IMR-90 (cell line): ENCODE data around the gene ZKSCAN4. TPM values are rescaled to one million over a fixed set of nuclear protein-coding genes. Genes with fewer than 3 reads are reported as not detected.

Experiments
- ATAC-seq: fragments of 200-7000 bp; cut with Tn5 transposase; 2 replicates; pipeline ENCODE4 v1.9.1; 2020; ENCODE audit warnings: low read depth, mild to moderate bottlenecking, moderate library complexity
- BruUV-seq: library from RNA; stranded (reverse); fragments of 400-500 nt; replicated peaks from 2 replicates; lab custom pipeline; 2021; lab: Mats Ljungman, UMichigan
- CTCF ChIA-PET: fragments of 300-600 bp; formaldehyde crosslinking; extraction: SDS; loops from one replicate; lab custom pipeline; 2021; ENCODE audit warnings: antibody characterized with exemption; lab: Yijun Ruan, JAX
- POLR2A ChIA-PET: fragments of 300-600 bp; sonication (Branson Sonifier 250); formaldehyde crosslinking; loops from one replicate; lab custom pipeline; 2022; ENCODE audit warnings: antibody characterized with exemption; ENCODE audit not compliant: unreplicated experiment; lab: Charles Lee
- DNase-seq: peaks from one replicate; pipeline ENCODE4 v3.0.0; 2013
- H2AFZ ChIP-seq: replicated peaks from 2 replicates; pipeline ENCODE3; 2013; ENCODE audit warnings: low read length, mild to moderate bottlenecking; ENCODE audit not compliant: poor library complexity
- H2AK5ac ChIP-seq: 2 replicates; pipeline ENCODE4 v1.6.1; 2013; ENCODE audit warnings: low read depth, low read length, inconsistent platforms
- H2AK9ac ChIP-seq: replicated peaks from 2 replicates; pipeline ENCODE3; 2013; ENCODE audit warnings: mild to moderate bottlenecking, low read depth, low read length, moderate library complexity; ENCODE audit not compliant: poor library complexity
- H2BK120ac ChIP-seq: 2 replicates; pipeline ENCODE4 v1.6.1; 2013; ENCODE audit warnings: low read depth, low read length, inconsistent platforms
- H2BK15ac ChIP-seq: 3 replicates; pipeline ENCODE4 v1.6.1; 2013; ENCODE audit warnings: low read depth, low read length, inconsistent platforms
- H2BK20ac ChIP-seq: 2 replicates; pipeline ENCODE4 v1.6.1; 2013; ENCODE audit warnings: low read depth, mild to moderate bottlenecking, inconsistent platforms, low read length, moderate library complexity
- H2BK5ac ChIP-seq: 2 replicates; pipeline ENCODE4 v1.6.1; 2013; ENCODE audit warnings: mild to moderate bottlenecking, low read depth, low read length, inconsistent platforms; ENCODE audit not compliant: poor library complexity, severe bottlenecking
- H3K14ac ChIP-seq: replicated peaks from 2 replicates; pipeline ENCODE4 v1.6.1; 2013; ENCODE audit warnings: low read depth, low read length, inconsistent platforms
- H3K18ac ChIP-seq: 2 replicates; pipeline ENCODE4 v1.6.1; 2013; ENCODE audit warnings: low read depth, low read length, control low read depth
- H3K23ac ChIP-seq: 2 replicates; pipeline ENCODE4 v1.6.1; 2013; ENCODE audit warnings: low read depth, low read length, inconsistent platforms
- H3K27ac ChIP-seq: 2 replicates; pipeline ENCODE4 v1.5.1; 2013; ENCODE audit warnings: mild to moderate bottlenecking, control low read depth, low read length; ENCODE audit not compliant: insufficient read depth
- H3K27me3 ChIP-seq: 2 replicates; pipeline ENCODE4 v1.6.1; 2013; ENCODE audit warnings: low read length; ENCODE audit not compliant: control insufficient read depth, insufficient read depth
- H3K36me3 ChIP-seq: 2 replicates; pipeline ENCODE4 v1.6.1; 2013; ENCODE audit warnings: low read length, mixed read lengths; ENCODE audit not compliant: control insufficient read depth, insufficient read depth
- H3K4ac ChIP-seq: 2 replicates; pipeline ENCODE4 v1.6.1; 2013; ENCODE audit warnings: low read depth, low read length, inconsistent platforms
- H3K4me1 ChIP-seq: 2 replicates; pipeline ENCODE4 v1.6.1; 2013; ENCODE audit warnings: low read length, mixed read lengths; ENCODE audit not compliant: control insufficient read depth, insufficient read depth
- H3K4me2 ChIP-seq: 2 replicates; pipeline ENCODE4 v1.6.1; 2013; ENCODE audit warnings: low read depth, mild to moderate bottlenecking, control low read depth, low read length, moderate library complexity
- H3K4me3 ChIP-seq: 2 replicates; pipeline ENCODE4 v1.5.1; 2013; ENCODE audit warnings: low read depth, mild to moderate bottlenecking, control low read depth, low read length, moderate library complexity; ENCODE audit not compliant: insufficient read depth
- H3K56ac ChIP-seq: 2 replicates; pipeline ENCODE4 v1.6.1; 2013; ENCODE audit warnings: low read length, inconsistent platforms; ENCODE audit not compliant: insufficient read depth; ENCODE audit errors: extremely low read depth
- H3K79me1 ChIP-seq, 2 experiments: 2 replicates each; pipeline ENCODE4 v1.6.1; 2013; ENCODE audit warnings: low read length in 2 of 2, inconsistent platforms in 1 of 2, low read depth in 1 of 2
- H3K9ac ChIP-seq: 2 replicates; pipeline ENCODE4 v1.6.1; 2013; ENCODE audit warnings: low read depth, low read length, control low read depth
- H3K9me1 ChIP-seq: 2 replicates; pipeline ENCODE4 v1.6.1; 2013; ENCODE audit warnings: low read length, inconsistent platforms; ENCODE audit not compliant: insufficient read depth
- H3K9me3 ChIP-seq: 2 replicates; pipeline ENCODE4 v1.6.1; 2013; ENCODE audit warnings: low read length; ENCODE audit not compliant: control insufficient read depth, insufficient read depth
- H4K20me1 ChIP-seq: 2 replicates; pipeline ENCODE4 v1.6.1; 2013; ENCODE audit warnings: low read length, inconsistent platforms; ENCODE audit not compliant: insufficient read depth
- H4K5ac ChIP-seq: 2 replicates; pipeline ENCODE4 v1.6.1; 2013; ENCODE audit warnings: mild to moderate bottlenecking, low read depth, low read length, control low read depth
- H4K8ac ChIP-seq, 2 experiments: 2 replicates each; pipeline ENCODE4 v1.6.1; 2013; ENCODE audit warnings: low read depth in 2 of 2, low read length in 2 of 2, control low read depth in 1 of 2, inconsistent platforms in 1 of 2
- H4K91ac ChIP-seq: 2 replicates; pipeline ENCODE4 v1.6.1; 2013; ENCODE audit warnings: low read depth, low read length, inconsistent platforms; ENCODE audit not compliant: insufficient read depth
- CTCF ChIP-seq: conservative IDR thresholded peaks from 2 replicates; pipeline ENCODE4 v1.5.1; 2012; ENCODE audit warnings: mild to moderate bottlenecking, low read depth, low read length, improper control_type of control experiment
- ELK1 ChIP-seq: fragments of 150-350 bp; IDR thresholded peaks from 2 replicates; pipeline ENCODE4 v1.6.1; 2016; ENCODE audit warnings: low read depth, mild to moderate bottlenecking, low read length, moderate library complexity, borderline replicate concordance
- MAFK ChIP-seq: IDR thresholded peaks from 2 replicates; pipeline ENCODE4 v1.6.1; 2012; ENCODE audit warnings: low read depth, low read length, improper control_type of control experiment
- NFE2L2 ChIP-seq: fragments of 150-350 bp; IDR thresholded peaks from 2 replicates; pipeline ENCODE4 v1.6.1; 2016; ENCODE audit warnings: low read depth, mild to moderate bottlenecking, low read length
- POLR2A ChIP-seq: IDR thresholded peaks from 2 replicates; pipeline ENCODE4 v1.6.1; 2012; ENCODE audit warnings: mild to moderate bottlenecking, low read depth, low read length
- RFX5 ChIP-seq: IDR thresholded peaks from 2 replicates; pipeline ENCODE4 v1.8.0; 2012; ENCODE audit warnings: low read depth, mild to moderate bottlenecking, low read length, moderate library complexity
- WGBS, 2 experiments: methylation state at CpG; one replicate each; pipeline versions ENCODE4 v1.1.5 to v1.1.7; 2013; ENCODE audit warnings: missing lambda C conversion rate in 2 of 2; ENCODE audit not compliant: insufficient read length in 1 of 2; ENCODE audit errors: extremely low coverage in 2 of 2; 5-methylcytosine and 5-hydroxymethylcytosine counted together
- dilution Hi-C: fragments of 300-500 bp; cut with HindIII; formaldehyde crosslinking; loops from one replicate; pipeline ENCODE4 v1.14.3; 2018; ENCODE audit warnings: low sequenced_read_pairs; ENCODE audit not compliant: unreplicated experiment
- in situ Hi-C: fragments of 300-500 bp; cut with MboI; formaldehyde crosslinking; loops from 3 replicates; pipeline ENCODE4 v1.14.3; 2019; ENCODE audit warnings: low sequenced_read_pairs, inconsistent platforms, mixed read lengths
- intact Hi-C: fragments of 100-400 bp; cut with micrococcal nuclease; formaldehyde crosslinking; loops from 2 replicates; pipeline ENCODE4 v1.10.0; 2022
- polyA plus RNA-seq, 3 experiments: library from polyadenylated mRNA; depleted of rRNA; stranded (reverse); fragments of >200 nt; gene quantifications; 2 replicates each; pipeline ENCODE4 v1.2.3, GENCODE V29; 2012; ENCODE audit warnings: low replicate concordance in 1 of 3
- total RNA-seq: library from RNA; depleted of rRNA; stranded (reverse); fragments of >200 nt; gene quantifications from 2 replicates; pipeline ENCODE4 v1.2.3, GENCODE V29; 2012

The ZKSCAN4 gene
- total and polyA plus RNA-seq, 2 of the 4 experiments (the other 2 are of a cell fraction), result 2.4 to 5.7 TPM

- in situ Hi-C loops, result no loop called here
- no CpG with 5 or more reads among the region's 1 CpG for WGBS, 2 experiments
- CTCF ChIA-PET, result no interaction called here
Observed at GRCh38 chr6:28257042-28257441, 5.0 kb upstream of the ZKSCAN4 start.

More at GRCh38 chr6:28257042-28257441, 5.0 kb upstream of the ZKSCAN4 start:
- Histone ChIP-seq H3K36me3 (no peaks in the 10 kb centered on the region), H2BK15ac (no peak overlapping the region), H3K56ac (no peak overlapping the region), H4K91ac (no peak overlapping the region), H2BK20ac (no peak overlapping the region), H4K8ac (no peak overlapping the region), H2AK9ac (no peak overlapping the region), H3K18ac (no peak overlapping the region), H2BK120ac (no peak overlapping the region), H3K23ac (no peak overlapping the region), H3K27ac (no peak overlapping the region), H3K4me1 (peaks cover 7% of the 10 kb centered on the region), H3K27me3 (no peaks in the 10 kb centered on the region; the same call in 1 of the 2 replicates), H2BK5ac (no peak overlapping the region), H4K20me1 (no peaks in the 10 kb centered on the region), H4K5ac (no peak overlapping the region), H3K79me1 (peaks cover 0 to under 1% of the 10 kb centered on the region in 2 experiments; a peak in 2 of 4 replicates), H2AK5ac (no peak overlapping the region), H3K4me3 (no peak overlapping the region), H3K4ac (no peak overlapping the region), H3K9me1 (0 out of 2 replicates have a peak, but pooled peaks cover 3% of the 10 kb centered on the region), H2AFZ (no peak overlapping the region), H3K4me2 (no peak overlapping the region), H3K9ac (no peak overlapping the region), H3K9me3 (peaks cover 8% of the 10 kb centered on the region), H3K14ac (no peak overlapping the region)
- TF ChIP-seq ELK1 (no peak), NFE2L2 (no peak), CTCF (no peak), POLR2A (no peak), RFX5 (no peak), MAFK (no peak)
- intact Hi-C loops, result no loop called here
- no peak for ATAC-seq
- no TSS peak for BruUV-seq
- POLR2A ChIA-PET, result no interaction called here
- DNase-seq, result no peak
- dilution Hi-C loops, result no loop called here
